GM06990 (cell line): ENCODE data around the gene TBRG1.
A peak's percentile ranks its signal among the peaks of the same experiment; 100 is the strongest.

Experiments used
- DNase-seq: peaks from one replicate; pipeline ENCODE4 v3.0.0-alpha.2; 2011; ENCODE audit not compliant: insufficient read length; ENCODE audit errors: extremely low read depth
- H3K27me3 ChIP-seq: replicated peaks from 2 replicates; pipeline ENCODE4 v1.6.0; 2011; ENCODE audit warnings: low read length; ENCODE audit not compliant: control insufficient read depth, insufficient read depth
- H3K36me3 ChIP-seq: 2 replicates; pipeline ENCODE4 v1.5.1; 2011; ENCODE audit warnings: low read length; ENCODE audit not compliant: control insufficient read depth, insufficient read depth
- H3K4me3 ChIP-seq: replicated peaks from 2 replicates; pipeline ENCODE4 v1.5.1; 2011; ENCODE audit warnings: low read depth, mild to moderate bottlenecking, control low read depth, low read length
- TF ChIP-seq, protein P1 (sequence below): IDR thresholded peaks from 2 replicates; pipeline ENCODE4 v1.5.1; 2011; ENCODE audit warnings: low read length, control low read depth, mild to moderate bottlenecking, inconsistent platforms; ENCODE audit not compliant: insufficient read depth, poor library complexity, severe bottlenecking

The TBRG1 gene

DNA sequence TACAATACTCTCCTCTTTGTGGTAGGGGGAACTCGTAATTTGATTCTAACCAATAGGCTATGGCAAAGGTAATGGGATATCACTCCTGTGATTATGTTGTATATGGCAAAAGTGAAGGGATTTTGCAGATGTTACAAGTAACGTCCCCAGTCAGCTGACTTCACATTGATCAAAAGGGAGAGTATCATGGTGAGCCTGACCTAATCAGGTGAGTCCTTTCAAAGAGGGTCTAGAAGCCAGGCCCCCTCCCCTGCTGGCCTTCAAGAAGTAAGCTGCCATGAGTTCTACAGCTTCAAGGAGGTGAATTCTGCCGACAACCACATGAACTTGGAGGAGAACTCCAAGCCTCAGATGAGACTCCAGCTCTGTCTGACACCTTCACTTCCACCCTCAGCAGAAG lies 20.0 kb downstream of the TBRG1 start:
- no peaks in the 10 kb centered on the region for H3K27me3 ChIP-seq
- TF ChIP-seq, protein P1, sequence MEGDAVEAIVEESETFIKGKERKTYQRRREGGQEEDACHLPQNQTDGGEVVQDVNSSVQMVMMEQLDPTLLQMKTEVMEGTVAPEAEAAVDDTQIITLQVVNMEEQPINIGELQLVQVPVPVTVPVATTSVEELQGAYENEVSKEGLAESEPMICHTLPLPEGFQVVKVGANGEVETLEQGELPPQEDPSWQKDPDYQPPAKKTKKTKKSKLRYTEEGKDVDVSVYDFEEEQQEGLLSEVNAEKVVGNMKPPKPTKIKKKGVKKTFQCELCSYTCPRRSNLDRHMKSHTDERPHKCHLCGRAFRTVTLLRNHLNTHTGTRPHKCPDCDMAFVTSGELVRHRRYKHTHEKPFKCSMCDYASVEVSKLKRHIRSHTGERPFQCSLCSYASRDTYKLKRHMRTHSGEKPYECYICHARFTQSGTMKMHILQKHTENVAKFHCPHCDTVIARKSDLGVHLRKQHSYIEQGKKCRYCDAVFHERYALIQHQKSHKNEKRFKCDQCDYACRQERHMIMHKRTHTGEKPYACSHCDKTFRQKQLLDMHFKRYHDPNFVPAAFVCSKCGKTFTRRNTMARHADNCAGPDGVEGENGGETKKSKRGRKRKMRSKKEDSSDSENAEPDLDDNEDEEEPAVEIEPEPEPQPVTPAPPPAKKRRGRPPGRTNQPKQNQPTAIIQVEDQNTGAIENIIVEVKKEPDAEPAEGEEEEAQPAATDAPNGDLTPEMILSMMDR = no peak
- peaks cover 9% of the 10 kb centered on the region for H3K36me3 ChIP-seq
- no peak overlapping the region for H3K4me3 ChIP-seq
- no peak for DNase-seq

DNA sequence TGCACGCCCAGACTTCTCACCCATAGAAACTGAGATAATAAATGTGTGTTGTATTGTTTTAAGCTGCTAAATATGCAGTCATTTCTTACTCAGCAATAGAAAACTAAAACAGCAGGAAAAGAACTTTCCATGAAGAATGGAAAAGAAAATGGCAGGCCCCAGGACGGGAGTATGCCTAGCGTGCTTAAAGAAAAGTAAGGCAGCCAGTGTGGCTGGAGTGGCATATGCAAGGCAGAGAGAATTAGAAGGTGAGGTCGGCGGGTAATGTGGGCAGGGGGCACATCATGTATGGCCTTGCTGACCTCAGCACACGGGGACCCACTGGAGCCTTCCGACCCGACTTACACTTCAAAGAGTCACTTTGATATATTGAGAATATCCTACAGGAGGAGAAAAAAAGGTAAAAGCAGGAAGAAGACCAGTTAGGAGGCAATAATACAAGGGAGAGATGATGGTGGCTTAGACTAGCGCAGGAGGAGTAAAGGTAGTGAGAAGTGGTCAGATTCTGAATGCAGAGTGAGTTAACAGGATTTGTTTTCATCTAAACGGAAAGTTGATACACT lies 20.5 kb downstream of the TBRG1 start:
- no peaks in the 10 kb centered on the region for H3K27me3 ChIP-seq
- H3K36me3 ChIP-seq = peaks cover 9% of the 10 kb centered on the region
- H3K4me3 ChIP-seq = no peak overlapping the region
- TF ChIP-seq, protein P1 = no peak
- DNase-seq = no peak

DNA sequence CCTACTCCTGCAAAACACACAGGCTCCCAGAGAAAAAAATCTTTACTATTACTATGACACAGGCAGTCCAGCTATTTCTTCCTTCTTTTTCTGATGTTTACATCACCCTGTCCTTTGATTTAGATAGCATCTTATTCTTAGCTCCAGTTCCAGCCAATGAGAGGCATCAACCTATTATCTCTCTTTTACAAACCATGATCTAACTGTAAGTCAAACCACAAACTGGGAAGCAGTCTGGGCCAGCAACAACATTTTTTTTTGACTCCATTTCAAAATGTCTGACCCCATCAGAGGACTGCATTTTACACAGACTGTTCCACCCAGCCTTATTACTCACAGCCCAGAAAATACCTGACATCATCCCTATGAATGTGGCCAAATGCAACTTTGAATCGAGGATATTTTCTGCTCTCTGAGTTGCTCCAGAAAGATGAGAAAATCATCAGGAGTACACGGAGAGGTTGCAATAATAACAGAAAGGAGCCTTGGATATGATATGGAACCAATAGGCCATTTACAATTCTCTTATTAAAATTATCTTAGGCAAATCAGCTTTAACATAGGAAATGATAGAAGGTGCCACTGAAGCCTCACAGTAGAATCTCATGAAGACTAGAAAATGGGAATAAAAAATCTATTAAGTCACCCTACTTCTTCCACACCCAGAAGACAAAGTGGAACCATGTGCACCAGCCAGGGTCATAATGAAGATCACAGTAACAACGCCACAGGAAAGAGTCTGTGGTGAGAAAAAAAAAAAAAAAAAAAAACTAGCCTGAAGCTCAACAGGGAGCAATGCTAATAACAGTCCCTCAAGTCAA lies 21.2 kb downstream of the TBRG1 start:
- Histone ChIP-seq H3K4me3 (no peak overlapping the region), H3K27me3 (no peaks in the 10 kb centered on the region), H3K36me3 (peaks cover 6% of the 10 kb centered on the region; the same call in 1 of the 2 replicates)
- TF ChIP-seq, protein P1 = no peak
- DNase-seq = no peak

DNA sequence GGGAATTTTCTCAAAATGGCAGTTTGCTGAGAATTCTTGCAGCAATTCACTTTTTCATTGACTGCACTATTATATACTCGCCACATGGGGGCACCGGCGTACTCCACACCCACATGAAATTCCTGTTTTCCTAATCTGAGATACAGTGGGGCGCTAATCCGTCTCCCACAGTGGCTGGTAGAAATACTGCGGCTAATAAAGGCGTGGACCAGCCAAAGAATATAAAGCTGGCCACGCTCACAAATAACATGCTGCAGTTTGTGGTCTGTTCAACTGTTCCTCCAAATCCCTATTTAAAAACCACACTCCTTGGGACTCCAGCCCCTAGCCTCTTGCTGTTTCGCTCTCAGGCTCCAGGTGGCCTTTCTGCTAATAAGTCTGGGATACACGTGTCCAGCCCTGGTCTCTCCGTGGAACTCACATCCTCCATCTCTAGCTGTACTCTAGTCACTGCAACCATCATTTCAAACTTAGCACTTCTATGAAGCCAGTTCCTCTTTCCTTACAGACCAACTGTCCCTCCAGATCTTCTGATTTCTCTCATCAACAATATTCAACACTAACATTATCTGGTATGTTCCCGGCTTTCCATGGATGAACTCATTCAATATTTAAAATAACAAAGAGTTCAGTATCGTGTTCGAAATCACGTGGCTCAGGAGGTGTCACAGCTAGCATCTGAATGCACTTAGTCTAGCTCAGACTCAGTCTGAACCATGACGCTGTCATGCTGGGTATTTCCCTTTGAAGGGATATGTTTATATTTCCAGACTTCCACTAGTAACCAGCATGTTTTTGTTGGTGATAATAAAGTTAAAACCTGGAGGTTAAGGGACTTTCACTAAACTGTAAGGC lies 22.0 kb downstream of the TBRG1 start:
- no peak for DNase-seq
- Histone ChIP-seq H3K27me3 (no peaks in the 10 kb centered on the region), H3K4me3 (no peak overlapping the region), H3K36me3 (0 out of 2 replicates have a peak, but pooled peaks cover 2% of the 10 kb centered on the region)
- TF ChIP-seq, protein P1 = peak; percentile 73

DNA sequence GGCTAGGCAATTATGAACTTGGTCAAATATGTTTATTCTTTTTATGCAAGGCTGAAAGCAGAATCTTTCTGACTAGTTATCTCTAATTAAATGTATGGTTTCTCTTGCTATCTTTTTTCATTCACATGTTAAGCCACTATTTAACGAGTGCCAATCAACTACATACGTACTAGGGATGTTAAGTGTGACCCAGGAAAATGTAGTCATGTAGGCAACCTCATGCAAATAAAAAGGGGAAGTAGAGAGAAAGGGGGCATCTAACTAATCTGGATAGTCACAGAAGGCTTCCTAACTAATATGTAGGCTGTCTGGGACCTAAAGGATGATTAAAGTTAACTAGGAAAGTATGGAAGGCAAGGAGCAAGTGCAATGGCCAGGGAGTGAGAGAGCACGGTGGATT lies 23.5 kb downstream of the TBRG1 start:
- Histone ChIP-seq H3K27me3 (no peaks in the 10 kb centered on the region), H3K36me3 (no peaks in the 10 kb centered on the region), H3K4me3 (no peak overlapping the region)
- TF ChIP-seq, protein P1 = no peak
- DNase-seq = peak; percentile 12
